Esophagus mucosa (tissue), 1 donor: ENCODE results near the gene SERPINB5. TPM values are rescaled to one million over a fixed set of nuclear protein-coding genes. Genes with fewer than 3 reads are reported as not detected.

ENCODE experiments used
- ATAC-seq: fragments of 200-7000 bp; cut with Tn5 transposase; one replicate; pipeline ENCODE4 v1.9.1; 2020
- total RNA-seq: library from RNA; stranded (reverse); gene quantifications from one replicate; pipeline ENCODE4 v1.2.4, GENCODE V29; 2023
- donor health status: DM: yes; HTN: yes; CAD: no.

The SERPINB5 gene
- total RNA-seq, 1 donor from 2014 or later: 213 TPM

DNA sequence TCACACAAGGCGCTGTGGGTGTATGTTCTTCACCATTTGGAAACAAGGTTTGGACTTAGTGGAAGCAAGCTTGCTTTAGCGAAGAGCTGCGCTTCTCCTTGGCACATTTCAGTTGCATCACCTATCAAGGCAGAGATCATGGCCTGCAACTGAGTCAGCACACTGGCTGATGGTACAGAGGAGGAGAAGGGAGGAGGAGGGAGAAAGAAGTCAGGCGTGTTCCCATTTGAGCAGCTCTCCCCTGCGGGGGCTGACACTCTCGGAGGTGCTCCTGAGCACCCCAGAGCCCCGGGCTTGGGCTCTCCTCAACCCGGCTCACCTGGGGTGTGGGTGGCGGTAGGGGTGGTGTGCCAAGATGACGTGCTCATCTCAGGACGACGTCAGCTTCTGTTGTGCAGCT is 6.0 kb upstream of the SERPINB5 start:
- peak; percentile 86 for ATAC-seq

DNA sequence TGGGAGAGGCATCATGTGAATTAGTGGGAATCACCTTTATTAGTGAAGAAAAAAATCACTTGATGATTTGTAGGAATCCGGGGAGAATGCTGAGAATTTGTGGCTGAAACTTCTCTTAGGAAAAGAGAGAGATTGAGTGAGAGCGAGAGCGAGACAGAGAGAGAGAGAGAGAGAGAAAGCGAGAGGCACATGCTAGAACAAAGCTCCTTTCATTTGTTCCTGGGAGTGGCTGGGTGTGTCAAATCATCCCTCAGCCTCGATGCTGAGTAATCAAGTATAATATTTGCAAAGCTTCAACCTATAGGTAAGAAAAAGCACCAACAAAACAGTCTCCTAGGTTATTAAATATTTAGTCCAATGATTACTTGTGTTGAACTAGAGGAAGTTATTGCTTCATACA is 4.4 kb upstream of the SERPINB5 start:
- peak; percentile 75 for ATAC-seq

DNA sequence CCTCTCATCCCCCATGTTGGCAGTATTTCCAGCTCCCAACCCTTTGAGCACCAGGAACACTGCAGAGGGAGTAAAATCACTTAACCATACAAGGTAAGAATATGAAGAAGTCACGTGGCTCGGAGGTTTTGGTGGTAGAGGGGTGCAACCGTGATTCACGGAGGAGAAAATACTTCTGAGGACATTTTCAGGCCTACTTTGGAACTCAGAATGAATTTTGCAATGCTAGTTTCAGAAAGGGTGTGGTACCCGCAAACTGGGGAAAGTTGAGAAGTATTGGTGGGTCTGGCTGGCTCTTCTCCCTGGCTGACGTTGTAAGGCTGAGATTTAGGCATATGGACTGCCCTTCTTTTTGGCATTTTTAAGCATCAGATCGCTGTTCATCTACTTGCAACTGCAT is 442 bp downstream of the SERPINB5 start:
- ATAC-seq: peak; percentile 1

DNA sequence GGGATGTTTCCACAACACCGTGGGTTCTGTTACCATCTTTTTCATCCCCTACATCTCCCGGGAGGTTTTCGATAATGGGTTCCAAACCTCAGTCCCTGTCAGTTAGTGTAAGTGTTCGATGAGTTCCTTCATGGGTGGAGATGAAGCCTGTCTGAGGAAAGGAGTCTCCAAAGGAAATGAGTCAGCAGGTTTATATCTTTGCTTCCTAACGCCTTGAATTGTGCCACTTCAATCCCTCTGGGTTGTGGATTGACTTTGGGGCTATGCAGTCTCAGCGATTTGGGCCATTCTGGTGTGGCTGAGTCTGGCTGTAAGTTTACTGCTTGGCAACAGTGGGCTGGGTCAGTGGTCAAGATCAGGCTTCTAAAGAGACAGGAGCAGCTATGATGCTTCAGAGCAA is 1.2 kb downstream of the SERPINB5 start:
- peak; percentile 30 for ATAC-seq

DNA sequence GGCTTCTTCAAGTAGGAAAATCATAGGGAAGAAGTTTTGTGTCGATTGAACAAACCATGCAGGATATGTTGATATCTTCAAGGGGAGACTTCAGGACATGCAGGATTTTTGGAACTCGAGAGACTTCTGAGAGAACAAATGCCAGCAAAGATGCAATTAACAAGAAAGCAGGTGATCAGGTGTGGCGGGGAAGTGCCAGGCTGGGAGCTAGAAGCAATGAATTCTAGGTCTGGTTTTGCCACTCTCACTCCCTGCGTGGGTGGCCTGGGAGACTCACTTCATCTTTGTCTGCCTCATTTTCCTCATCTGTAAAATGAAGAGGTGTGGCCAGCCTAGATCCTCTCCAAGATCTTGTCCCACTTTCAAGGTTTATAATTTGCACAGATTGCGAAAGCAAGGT is 3.1 kb downstream of the SERPINB5 start:
- no peak for ATAC-seq

DNA sequence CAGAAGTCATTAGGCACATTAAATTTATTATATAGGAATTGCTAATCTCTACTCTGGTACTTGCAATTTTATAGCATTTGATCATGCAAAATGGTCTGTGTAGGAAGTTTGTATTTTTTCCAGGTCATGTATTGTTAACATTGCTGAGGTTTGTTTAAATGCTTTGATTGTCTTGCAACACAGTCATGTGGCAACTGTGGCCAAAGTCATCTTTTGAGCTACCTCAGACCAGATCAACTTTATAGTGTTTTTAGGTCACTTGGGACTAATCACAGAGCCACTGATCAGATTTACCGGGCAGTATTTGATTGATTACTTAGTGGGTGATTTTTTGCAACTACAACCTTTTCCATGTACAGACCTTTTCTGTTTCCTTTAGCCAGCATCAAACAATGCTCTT is 3.7 kb downstream of the SERPINB5 start:
- ATAC-seq: no peak

DNA sequence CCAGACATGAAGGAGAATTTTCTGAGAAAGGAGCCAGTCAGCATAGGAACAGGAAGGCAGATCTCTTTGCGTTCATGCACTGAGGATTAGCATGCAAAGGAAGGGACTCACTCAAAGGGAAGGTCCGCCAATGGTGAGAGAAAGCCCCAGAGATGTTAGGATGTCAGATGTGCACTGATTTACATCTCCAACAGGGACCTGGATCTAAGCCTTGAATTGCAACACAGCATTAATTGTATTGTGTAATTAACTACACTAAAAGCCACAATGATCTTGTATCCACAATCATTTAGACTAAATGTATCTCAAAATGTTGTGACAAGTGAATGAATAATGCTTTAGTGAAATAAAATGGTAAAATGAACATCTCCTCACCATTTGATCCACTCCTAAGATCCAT is 4.2 kb downstream of the SERPINB5 start:
- ATAC-seq: no peak

DNA sequence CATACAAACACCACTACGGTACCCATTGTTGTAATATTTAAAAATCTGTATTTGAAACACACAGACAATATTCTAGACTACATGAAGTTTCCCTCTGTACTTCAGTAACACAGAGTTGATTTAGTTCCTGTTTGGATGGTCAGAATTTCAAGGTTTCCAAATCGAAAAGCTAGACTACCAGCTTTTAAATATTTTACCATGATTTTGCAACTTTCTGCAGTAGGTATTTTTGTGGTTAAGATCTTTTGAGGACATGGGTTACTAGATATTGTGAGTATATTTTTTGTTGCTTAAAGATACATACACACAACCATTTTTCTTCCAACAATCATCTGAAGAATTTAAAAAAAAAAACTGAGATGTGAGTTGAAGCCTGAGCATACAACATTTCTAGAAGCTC is 10.9 kb downstream of the SERPINB5 start:
- ATAC-seq: no peak

DNA sequence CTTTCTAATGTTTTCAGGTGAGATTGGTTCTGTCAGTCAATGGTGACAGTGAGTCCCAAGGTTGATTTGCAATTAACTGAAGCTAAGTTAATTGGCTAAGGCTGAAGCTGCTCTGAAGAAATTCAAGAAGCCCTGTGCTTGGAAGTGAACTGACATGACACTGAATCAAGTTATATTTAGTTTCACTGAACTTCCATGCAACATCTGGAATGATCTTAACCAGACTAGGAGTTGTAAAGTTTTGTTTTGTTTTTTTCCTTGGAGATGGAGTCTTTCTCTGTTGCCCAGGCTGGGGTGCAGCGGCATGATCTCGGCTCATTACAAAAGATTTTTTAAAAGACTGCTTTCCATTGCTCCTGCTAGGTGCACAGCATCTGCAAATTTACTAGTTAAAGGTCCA is 11.4 kb downstream of the SERPINB5 start:
- no peak for ATAC-seq

DNA sequence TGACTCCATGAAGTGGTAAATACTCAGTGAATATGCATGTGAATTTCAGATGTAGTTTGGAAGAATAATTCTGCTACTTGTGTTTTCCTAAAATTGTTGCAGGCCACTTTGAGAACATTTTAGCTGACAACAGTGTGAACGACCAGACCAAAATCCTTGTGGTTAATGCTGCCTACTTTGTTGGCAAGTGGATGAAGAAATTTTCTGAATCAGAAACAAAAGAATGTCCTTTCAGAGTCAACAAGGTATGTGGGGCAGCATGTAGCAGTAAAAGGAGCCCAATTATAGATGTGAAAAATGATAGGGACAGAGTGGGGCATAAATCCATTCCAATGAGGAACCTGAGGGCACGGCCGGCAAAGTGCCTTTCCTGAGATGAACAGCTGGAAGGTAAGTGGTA is 16.1 kb downstream of the SERPINB5 start:
- no peak for ATAC-seq

DNA sequence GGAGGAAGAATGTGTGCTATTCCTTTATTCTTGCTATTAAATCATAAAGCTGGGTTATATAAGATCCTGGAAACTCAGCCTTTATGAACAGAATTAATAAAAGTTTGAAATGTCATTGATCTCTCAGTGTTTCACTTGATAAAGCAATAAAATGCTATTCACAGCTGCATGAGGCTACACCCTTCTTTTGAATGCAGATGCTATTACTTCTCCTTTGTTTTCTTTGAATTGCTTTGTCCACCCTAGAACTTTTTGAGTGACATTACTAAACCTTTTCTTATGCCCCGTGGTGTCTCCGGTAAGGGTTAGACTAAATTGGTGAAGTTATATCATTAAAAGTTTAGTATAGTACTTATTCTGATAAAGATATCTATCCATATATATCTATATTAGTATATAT is 18.9 kb downstream of the SERPINB5 start:
- no peak for ATAC-seq

DNA sequence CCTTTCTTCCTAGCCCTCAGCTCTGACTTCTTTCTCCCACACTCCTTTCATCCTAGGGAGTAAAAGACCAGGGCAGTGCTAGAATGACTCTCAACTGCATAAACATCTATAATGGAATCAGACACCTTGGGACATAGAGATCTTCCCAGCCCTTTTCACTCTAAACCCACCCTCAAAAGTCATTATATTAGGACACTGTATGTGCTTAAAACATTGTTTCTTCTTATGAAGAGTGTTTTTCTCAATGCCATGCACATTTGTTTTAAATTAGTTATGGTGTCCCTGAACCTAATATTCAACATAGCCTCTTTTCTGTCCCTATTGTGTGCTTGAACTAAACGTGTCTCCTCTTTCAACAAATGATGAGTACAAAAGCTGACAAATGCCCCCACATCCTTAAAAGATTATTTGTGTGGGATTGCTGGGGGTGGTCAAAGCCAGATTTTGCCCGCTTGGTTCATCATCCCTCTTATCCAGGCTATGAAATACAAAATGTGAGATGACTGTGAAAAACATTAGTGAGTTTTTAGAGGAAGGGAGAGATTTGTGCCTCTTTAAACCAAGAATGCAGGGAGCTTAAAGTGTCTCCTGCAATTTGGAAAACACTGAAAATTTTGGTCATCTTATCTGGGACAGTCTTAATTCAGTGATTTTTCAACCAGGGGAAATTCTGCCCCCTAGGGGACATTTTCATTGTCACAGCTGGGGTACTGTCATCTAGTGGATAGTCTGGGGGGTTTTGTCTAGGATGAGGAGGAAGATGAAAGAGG is 29.0 kb downstream of the SERPINB5 start:
- ATAC-seq: peak; percentile 44

DNA sequence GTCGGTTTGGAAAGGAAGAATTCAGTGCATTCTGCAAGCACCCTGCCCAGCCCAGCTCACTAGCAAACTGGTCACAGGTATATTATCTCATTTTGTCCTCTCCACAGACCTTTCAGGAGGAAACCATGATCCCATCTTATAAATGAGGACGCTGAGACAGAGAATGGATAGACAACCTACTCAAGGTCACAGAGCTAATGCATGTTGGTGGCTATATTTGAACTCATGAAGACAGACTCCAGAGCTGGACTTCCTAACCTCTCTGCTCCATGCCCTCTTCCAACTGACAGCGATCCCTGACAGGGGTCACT is 29.5 kb downstream of the SERPINB5 start:
- no peak for ATAC-seq

DNA sequence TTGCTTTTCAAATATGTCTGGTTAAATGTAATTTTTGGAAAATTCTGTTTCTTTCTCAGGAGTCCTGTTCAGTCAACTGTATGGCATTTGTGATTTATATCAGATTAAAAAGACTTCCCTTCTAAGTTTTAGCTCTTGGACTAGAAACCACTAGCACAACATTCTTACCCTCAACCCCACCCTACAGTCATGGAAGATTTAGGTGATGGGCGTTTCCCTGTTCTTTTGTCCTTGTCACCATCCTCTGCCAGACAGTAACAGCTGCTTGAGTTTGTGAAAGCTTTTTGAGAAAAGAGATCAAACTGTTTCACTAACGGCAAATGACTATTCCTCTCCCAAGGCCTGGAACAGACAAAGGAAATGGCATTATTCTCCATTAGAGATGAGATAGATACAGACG is 31.8 kb downstream of the SERPINB5 start:
- ATAC-seq: peak; percentile 46

DNA sequence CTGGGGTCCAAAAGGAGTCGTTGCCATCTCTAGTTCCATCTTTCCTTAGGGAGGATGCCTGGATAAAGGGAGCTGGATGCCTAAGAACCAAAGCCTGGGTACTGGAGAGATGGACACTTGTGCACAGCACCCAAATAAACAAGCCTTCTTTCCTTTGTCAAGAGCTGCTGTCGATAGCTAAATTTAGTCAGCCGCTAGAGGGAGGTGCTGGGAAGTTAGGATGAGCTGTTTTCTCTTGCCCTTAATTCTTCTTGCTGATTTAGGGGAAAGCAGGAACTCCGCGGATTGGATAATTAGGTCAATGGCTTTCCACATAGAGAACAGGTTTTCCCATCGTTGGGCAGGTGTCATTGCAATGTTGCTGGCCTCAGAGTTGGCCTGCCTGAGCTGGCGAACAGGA is 34.5 kb downstream of the SERPINB5 start:
- ATAC-seq: peak; percentile 68

DNA sequence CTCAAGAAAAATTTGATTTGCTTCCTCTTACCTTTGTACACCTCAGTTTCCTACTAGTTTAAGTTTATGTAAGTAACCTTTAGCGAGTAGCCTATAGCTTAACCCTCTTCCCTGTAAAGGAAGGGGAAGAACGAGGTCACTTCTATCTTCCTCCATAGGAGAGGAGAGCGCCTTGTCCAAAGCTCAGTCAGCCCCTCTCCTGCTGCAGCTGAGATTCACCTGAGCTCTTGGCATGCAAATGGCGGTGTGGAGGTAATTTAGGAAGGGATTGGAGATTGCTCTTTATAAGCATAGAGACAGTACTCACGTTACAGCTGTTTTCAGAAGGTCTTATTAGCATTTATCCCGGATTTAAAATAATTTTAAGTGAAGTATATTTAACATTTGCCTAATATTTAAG is 37.6 kb downstream of the SERPINB5 start:
- ATAC-seq: no peak

DNA sequence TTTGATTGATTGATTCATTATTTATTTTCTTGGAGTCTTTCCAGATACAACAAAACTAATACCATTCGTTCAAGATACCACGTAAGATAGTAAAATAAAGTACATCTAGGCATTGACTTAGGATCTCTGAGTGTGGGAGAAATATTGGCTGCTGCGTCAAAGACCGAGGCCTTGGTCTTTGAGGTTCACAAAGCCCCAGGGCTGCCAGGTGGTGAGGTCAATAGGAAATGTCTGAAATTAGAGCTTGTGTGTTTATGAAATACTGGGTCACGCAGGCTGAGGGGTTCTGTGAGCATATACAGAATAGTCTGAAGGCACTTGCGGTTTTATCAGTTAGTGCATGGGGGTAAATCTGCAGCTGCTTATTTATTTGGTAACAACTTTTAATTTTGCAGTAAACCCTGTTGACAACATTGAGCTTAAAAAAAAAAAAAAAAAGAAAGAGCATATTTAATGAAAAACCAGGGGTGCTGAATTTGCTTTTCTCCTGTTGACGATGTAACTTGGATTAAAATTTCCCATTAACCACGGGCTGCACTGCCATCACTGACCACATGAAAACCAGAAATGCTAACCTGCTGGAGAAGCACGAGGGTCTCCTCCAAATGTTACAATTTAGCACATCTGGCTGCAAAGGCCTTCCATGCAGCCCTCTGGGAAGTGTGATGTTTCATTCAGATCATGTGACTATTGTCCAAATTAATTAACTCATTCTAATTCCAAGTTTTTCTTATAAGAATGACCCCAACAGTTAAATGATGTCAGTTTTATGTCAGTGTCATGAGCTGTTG is 38.3 kb downstream of the SERPINB5 start:
- ATAC-seq: no peak

DNA sequence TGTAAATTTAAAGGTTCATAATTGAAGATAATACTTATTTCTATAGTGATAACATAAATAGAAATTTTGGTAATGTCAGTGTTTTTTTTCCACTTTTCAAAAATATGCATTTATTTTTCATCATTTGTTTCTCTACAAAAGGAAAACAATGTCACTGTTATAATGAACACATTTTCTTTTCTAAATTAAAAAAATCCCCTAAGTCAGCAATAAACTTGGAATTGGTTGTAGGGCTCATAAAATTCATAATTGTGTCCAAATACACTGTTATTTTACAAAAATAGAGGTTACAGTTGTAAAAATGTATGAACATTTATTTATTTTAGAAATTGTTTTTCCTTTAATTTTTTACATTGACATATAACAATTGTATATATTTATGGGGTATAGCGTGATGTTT is 39.0 kb downstream of the SERPINB5 start:
- no peak for ATAC-seq

DNA sequence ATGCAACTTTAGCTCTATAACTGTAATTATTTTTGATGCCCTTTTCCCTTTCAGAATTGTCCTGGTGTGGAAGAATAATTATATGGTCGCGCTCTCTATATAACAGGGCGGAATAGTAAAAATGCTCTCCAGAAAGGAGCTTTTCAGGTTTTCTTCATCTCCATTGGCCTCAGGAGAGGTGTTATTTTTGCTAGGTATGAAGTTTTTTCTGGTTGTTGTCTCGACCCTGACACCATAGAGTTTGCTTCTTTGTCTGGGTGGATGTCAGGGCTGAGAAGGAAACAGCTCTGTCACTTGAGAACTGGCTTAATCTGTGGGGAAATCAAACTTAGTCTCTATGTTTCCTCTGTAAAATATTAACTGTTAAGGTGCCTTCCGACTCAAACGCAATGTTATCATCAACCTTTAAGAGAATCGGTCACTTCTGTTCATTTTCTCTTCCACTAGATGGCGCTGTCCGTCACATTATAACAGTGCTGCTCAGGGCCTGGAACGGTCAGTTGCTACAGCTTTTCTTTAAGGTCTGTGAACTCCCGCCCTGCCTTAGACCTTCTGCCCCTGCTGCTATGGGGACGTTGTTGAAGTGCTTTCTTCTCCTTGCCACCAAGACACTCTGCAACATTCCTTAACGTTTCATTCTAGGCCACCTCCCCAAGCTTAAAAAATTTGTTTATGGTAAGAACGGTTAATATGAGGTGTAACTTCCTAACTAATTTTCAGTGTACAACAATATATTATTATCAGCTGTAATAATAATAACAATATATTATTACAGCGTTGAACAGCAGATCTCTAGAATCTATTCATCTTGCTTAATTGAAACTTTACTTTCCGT is 41.6 kb downstream of the SERPINB5 start:
- peak; percentile 74 for ATAC-seq

DNA sequence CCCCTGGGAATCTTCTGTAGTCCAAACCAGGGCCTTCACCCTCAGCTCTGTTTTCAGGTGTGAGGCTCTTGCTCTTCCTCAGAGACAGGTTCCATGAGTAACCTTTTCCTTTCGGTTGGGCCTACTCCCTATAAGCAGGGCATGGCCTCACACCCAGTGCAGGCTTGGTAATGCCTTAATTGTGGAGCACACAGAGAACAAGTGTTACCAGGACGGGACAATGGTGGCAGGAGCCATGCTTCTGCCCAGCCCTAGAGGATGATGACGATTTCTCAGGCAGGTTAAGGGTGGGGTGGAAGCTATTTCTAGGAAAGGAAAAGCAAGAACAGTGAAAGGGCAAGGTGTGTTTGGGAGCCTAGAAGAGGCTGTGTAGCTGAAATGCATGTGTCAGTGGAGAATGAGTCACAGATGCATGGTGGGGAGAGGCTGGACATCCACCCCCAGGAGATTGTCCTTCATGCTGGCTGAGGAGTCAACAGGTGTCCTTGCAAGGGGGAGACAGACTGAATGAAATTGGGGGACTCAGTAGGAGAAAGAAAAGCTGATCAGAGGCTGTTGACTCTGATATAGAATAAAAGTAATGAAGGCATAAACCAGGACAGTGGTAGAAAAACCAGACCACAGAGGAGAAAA is 43.4 kb downstream of the SERPINB5 start:
- ATAC-seq: peak; percentile 97

DNA sequence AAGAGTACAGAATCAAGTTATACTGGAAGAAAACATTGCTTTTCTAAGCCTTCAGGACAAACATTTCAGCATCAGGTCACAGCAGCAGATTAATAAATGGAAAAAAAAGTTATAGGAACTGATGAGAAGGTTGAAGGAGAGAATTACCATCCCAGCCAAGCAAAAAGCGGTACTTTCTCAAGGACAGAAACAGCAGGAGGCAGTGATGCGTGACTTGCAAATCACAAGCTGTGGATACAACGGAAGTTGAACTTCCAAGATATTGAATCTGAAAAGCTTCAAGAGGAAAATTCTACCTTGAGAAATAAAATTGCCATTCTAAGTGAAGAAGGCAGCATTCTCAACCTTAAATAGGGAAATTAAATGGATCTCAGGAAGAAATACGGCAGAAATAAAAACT is 46.9 kb downstream of the SERPINB5 start:
- ATAC-seq: no peak

DNA sequence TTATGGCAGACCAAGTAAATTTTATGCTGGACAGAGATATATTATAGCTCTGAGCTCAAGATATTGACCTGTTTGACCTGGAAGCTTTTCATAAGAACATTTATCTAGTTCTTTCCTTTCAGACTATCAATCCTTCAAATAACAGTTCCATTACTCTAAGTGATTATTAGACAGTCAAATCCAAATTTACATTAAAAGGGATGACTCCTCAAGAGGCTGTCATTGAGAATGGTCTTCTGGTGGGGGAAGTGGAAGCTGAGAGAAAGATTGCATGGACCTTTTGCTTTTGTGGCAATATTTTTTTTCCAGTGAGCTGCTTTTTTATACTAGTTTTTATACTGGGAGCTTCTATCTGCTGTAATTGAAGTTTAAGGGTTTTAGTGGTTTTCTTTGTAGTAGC is 50.5 kb downstream of the SERPINB5 start:
- no peak for ATAC-seq
